T-helper 9 cell (primary cell): Measurements from ENCODE around the gene RPS6KA2.
A peak's percentile ranks its signal among the peaks of the same experiment; 100 is the strongest.
"Not testable (repeated sequence)": the region's sequence is repeated elsewhere in the genome, so short reads cannot be mapped to it uniquely, and the experiment has no call there.

Experiments used
- DNase-seq: peaks from one replicate; pipeline ENCODE4 v3.0.0-alpha.2; 2020

The RPS6KA2 gene

DNA sequence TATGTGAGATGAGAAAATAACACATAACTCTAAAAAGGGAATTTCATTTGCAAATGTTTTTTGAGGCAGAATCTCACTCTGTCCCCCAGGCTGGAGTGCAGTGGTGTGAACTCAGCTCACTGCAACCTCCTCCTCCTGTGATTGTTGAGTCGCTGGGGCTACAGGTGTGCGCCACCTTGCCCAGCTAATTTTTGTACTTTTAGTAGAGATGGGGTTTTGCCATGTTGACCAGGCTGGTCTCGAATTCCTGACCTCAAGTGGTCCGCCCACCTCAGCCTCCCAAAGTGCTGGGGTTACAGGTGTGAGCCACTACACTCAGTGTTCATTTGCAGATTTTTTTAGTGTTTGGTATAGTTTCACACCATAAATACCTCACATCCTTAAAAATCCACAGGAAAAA, 7.5 kb upstream of the RPS6KA2 start:
- DNase-seq: not testable (repeated sequence)

DNA sequence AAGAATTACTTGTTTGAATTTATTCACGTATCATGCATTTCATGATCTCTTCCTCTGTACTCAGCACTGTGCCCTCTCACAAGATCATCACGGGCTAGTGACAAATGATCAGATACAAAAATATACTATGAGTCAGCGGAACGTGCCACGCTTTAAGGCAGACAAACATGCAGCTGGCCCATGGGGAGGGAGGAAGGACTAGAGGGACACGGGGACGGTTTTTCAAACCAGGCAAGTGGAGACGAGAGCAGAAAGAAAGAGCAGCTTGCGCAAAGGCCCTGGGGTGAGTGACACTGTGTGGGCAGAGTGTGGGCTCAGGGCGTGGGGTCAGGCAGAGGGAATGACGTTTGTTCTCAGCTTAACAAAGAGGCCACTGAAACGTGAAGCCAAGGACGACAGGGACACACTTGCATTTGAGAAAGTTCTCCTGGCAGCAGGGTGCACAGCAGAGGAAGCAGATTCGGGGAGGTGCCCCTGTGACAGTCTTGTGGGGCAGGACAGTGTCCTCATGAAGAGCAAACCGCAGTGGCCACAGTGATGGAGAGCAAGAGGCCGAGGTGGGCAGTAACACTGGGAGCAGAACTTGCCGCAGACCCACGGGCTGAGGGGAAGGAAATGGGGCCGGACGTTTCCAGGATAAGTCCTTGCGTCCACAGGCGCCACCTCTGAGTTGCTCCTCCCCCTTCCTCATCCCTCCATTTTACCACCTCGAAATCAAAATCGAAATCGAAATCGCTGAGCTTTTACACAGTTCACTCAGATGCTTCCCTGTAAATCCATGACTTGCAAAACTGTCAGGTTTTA, 6.9 kb upstream of the RPS6KA2 start:
- no peak for DNase-seq

DNA sequence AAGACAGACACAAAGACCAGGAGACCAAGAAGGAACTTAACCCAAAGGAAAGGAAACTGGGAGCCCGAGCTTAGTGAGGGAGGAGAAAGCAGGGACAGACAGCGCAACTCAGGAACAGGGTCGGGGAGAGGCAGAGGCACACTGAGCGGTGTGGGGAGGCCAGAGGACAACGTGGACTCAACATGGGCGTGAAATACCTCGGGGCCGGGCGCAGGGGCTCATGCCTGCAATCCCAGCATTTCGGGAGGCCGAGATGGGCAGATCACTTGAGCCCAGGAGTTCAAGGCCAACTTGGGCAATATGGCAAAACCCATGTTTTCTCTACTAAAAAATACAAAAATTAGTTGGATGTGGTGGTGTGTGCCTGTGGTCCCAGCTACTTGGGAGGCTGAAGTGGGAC, 5.7 kb upstream of the RPS6KA2 start:
- no peak for DNase-seq

DNA sequence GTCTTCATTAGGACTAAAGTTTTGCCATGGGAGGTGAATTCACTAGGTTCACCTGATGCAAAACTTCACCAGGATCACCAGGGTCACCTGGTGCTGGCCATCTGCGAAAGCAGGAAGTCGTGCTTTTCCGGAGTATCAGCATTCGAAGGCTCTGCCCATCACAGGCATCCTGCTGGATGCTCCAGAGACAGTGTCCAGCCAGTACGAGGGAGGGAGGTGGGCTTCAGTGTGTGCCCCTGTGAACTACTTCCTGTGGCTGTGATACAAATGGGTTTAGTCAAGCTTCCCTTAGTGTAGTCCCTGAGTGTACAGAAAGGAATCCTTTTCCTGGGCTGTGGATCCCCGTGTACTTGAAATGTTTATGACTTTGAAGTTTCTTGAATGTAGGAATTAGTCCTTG, 3.4 kb upstream of the RPS6KA2 start:
- DNase-seq: no peak

DNA sequence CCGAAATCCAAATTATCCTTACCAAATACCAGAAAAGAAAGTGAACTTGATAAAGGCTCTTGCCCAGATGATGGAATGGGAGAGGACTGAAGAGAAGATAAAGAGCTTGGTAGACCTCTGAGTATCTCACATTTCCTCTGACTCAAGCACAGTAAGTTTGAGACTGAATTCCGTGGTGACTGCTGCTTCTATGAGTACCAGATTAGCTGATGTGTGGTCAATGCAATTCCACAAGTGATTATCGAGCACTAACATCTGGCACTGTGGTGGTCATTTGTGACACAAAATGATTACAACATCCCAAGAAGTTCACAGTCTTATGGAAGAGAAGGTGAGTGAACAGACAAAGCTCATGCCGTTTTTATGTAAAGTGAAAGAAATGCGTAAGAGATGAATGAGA, 2.6 kb upstream of the RPS6KA2 start:
- DNase-seq: no peak

DNA sequence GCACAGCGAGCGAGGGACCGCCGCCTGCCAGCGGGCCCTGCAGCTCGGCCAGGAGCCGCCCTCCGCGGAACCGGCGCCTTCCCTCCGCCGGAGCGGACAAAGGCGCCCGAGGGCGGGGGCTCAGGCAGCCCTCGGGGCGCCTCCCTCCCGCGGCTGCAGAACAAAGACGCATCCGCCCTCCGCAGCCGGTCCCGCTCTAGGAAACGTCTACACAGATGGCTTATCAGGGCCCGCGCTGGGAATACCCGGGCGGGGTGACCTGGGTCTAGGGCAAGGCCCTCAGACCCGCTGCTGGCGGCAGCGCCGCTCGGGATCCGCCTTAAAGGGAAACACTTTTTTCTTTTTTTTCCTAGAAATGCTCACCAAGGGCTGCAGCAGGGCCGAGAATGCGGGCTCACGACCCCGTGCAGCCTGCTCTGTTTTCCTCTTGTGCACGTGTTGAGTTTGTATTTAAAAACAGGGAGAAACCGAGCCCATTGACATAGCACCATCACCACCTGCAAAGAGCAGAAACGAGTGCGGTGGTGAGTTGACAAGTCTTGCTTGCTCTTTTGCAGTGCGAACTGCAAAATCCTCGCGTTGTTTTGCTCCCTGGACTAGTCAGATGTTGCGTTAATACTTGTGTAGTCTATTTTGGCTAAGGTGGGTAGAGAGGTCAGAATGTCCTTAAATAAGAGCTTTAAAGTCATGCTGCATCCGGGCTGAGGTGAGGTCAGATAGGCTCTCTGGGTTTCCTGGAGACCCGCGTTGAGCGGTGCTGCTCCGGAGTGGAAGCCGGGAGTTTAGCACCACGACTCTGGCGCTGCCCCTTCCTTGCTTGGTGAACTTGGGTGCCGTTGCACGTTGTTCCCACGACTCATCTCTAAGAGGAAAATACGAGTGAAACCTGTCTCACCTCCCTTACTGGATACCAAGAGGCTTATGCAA, 1.1 kb upstream of the RPS6KA2 start:
- DNase-seq: peak; percentile 58

DNA sequence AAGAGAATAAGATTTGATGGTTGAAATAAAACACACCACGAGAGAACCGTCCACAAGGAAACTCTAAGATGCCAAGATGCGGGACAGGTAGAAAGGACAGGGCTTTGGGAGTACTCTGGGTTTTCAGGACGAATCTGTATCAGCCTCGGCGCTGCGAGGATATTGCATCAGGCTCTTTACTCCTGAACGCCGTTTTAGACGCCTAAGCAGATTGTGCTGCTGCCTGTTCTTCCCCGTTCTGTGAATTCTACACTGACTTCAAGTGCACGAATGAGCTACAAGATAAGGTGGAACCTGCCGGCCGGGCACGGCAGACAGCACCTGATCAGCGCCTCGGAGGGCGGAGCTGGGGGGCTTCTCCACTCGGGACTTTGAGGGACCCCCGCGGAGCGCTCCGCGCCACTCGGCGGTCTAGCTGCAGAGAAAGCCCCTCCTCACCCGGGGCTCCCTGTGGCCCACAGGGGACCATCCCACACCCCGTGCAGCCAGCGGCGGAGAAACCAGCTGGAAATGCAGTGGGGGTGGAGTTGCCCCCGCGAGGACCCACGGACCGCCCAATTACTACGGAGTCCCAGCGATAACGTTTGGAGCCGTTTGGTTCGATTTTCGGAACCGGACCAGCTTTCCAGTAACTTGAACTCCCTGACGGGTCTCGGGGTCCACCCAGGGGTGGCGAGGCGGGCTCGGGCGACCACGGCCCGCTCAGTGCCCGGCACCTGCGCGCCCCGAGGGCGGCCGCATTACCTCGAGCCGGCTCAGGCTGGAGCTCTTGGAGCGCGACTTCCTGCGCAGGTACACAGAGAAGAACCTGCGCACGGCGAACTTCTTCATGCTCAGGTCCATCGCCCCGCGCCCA, 646 bp downstream of the RPS6KA2 start:
- DNase-seq: no peak

DNA sequence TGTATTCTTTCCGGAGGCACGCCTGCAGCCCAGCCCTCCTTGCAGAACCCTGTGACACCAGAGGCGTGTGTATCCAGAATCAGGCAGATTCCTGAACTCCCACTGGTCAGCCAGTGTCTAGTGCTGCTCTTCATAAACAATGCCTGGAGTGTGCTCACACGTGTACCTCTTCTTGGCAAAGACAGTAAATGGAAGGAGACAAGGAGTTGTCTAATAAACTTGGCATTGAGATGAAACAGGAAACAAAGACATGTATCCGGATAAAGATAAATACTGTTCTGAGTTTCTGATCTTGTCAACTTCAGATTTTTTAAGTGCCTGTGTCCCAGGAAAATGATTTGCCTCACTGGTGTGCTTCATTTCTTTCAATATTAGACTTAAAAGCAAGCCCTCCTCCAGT, 1.7 kb downstream of the RPS6KA2 start:
- no peak for DNase-seq

DNA sequence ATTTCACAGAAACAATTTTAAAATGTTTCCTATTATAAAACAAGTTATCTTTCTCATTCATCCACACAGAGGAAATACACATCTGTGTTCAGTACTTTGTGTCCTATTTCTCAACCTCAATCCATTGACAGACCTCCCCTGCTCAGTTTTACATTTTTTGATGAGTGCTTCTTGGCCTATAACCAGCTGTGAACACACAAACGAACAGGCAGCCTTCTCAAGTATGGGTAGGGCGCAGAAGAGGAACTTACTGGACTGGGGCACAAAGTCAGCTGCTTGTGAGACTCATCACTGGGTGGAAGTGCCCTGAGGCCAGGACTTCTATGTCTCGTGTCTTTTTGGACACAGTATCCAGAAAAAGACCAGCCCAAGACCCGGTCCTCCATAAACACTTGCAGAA, 2.8 kb downstream of the RPS6KA2 start:
- no peak for DNase-seq

DNA sequence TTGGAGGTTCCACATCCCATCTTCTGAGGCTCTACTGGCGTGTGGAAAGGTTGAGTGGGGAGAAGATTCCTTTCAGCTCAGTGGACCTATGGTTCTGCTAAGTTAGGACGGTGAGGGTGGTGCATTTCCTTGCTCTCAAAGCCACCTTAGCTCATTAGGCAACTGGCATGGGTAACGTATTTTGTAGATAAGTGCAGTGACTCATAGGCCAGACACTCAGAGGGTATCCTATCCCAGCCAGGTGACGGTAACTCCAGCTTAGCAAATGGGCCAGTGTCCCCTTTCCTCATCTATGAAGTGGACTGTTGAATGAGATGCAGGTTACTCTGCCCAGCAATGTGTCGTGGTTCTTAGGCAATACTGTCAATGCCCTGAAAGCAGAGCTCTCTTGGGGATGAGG, 3.7 kb downstream of the RPS6KA2 start:
- DNase-seq: no peak

DNA sequence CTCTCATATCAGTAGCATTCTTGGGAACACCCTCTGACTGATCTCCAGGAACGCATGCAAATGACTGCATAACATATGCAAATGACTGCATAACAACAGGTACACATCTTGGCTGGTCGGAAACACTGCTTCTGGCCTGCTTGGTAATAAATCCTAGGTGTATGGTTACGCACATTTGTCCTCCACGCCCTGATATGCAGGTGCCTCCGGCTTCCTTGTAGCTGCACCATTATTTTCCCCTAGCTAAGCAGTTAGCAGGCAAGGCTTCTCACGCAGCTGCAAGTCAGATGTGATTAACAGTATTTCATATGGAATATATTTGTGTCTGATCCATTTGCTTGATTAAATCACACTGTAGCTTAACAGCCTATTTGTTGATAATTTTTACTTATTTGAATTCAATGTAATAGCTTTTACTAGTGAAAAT, 5.9 kb downstream of the RPS6KA2 start:
- no peak for DNase-seq

DNA sequence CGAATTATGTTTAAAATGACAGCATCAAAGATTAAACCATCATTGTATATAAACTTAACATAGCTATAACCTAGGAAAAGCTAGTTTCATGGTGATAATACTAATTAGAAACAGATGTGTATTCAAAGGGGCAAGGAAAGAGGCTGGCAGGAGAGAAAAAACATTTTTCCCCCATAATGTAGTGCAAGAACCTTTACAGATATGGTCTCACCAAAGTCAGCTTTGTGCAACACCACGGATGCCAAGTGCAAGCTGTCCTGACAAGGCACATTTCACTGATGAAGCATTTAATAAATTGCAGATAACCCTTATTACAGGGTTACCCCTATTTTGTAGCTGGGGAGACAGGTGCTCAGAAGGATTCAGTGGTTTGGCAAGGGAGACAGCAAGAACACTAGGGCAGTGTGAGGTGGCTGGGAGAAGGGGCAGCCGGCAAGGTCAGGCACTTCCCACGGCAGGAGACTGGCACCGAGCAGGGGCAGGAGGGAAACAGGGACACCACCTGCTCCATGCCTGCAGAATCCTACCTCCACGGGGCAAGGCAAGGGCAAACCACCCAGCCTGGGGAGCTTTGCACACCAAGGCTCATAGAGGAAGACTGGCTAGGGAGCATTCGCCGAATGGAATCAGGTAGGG, 6.5 kb downstream of the RPS6KA2 start:
- no peak for DNase-seq

DNA sequence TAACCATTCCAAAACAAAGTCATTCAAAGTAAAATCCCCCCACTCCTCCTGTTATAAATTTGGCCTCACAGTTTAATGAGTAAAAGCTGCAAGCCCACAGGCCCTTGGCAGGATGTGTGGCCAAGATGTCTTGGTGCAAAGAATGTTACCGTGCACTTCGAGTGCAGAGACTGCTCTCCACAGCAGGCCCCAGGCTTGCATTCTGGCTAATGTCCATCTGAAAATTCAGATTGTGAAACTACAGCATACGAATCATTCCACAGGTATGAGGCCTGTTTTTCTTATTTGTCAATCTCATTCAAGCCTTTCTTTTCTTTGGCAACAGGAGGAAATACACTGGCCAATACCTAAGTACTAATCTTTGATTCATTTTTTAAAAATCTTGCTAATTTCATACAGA, 7.1 kb downstream of the RPS6KA2 start:
- DNase-seq: no peak

DNA sequence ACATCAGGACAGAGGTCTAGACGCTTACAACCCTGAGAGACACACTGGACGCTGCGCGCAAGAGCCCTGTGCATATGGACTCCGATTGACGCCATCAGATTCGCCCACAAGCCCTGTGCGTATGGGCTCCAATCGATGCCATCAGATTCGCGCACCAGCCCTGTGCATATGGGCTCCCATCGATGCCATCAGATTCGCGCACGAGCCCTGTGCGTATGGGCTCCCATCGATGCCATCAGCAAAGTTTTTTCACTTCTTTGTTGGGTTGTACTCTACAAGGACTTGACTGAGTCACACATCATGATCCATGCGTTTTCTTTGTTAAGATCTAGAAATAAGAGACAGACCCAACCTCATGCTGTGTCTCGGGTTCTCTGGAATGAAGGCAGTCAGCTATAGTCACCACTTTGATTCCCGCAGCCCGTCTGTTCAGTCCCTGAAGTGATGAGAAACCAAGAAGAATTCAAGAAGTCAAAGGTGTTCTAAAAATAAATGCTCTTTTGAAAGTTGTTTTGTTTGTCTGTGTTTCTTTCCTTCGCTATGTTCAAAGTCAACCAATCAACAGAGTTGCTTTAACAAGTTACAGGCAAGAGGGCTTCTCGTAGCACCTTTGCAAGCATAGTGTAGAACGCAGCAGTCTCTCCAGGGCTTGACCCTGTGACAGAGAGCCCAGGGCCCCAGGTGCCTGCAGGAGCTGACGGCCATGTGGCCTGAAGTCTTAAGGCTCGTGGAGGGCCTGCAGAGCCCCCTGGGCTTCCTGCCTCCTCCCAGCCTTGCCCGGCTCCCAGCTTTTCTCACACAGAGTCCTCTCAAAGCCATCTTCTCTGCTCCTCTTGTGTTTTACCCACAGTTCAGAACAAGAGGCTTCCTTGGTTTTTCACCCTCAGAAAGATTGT, 7.9 kb downstream of the RPS6KA2 start:
- DNase-seq: no peak

DNA sequence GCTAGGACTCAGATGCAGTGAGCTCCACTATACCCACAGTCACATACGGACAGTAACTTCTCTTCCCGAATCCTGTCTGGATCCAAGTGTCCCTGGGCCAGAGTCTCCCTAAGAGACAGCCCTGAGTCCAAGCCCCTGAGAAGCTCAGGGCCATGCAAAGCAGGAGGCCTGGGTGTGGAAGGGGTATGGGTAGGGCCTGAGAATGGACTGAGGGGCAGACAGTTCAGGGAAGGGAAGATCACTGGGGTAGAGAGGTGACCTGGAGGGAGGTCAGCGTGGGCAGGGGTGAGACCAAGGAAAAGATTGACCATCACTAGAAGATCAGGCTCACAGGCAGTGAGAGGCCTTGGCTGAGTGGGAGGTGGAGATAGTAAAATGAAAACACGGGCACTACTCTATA, 8.8 kb downstream of the RPS6KA2 start:
- no peak for DNase-seq

DNA sequence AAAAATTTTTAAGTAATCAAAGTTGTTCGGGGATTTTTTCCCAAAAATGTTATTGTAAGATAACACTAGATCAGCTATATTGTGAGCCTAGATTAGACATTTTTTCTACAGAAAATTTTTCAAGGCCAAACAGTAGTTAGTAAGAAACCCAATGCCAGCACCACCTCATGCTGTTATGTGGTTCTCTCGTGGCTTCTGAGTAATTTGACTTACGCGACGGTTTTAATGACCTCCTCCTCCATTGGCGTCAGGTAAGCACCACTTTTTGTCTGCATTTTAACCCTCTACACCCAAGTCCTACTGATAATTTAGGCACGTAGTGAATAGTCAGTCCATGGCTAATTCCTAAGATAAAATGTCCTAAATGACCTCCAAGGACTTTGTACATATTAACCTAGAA, 9.7 kb downstream of the RPS6KA2 start:
- no peak for DNase-seq

DNA sequence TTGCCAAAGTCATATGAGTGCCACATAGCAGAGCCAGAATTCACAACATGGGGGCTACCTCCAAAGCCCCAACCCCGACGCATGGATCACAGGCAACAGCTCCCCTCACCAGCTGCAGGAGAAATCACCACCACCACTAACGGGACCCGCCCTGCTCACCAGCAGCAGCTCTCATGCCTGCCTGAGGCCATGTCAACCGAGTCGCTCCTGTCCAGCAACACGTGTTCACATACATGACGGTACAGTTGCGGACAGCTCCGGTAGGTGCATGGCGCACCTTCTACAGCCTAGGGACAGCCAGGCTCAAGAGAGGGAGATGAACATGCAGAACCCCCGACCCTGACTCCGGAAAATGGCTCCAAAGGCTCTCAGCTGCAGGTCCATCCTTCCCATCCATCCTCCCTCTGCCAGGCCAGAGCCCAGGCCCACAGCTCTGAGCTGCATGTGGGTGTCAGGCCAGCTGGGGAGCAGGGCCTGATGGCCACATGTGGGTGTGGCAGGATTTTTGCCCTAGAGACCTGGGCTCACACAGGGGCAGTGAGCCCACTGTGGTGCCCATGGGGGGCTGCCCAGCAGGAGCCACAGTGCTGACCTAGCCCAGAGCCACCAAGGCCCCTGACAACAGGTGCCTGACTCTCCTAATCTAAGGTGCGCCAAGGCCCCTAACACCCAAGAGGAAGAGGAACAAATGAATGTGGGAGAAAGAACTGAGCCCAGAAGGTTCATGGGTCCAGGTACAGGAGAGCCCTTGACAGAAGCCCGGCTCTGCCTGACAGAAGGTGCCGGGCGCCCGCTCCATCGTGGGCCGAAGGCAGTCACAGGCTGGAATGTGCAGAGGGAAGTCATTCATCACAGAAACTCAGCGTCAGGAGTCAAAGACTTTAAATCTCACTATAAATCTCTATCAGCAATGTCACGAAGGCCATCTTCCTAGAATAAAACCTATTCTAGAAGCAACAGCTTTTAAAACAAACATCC, 10.5 kb downstream of the RPS6KA2 start:
- no peak for DNase-seq

DNA sequence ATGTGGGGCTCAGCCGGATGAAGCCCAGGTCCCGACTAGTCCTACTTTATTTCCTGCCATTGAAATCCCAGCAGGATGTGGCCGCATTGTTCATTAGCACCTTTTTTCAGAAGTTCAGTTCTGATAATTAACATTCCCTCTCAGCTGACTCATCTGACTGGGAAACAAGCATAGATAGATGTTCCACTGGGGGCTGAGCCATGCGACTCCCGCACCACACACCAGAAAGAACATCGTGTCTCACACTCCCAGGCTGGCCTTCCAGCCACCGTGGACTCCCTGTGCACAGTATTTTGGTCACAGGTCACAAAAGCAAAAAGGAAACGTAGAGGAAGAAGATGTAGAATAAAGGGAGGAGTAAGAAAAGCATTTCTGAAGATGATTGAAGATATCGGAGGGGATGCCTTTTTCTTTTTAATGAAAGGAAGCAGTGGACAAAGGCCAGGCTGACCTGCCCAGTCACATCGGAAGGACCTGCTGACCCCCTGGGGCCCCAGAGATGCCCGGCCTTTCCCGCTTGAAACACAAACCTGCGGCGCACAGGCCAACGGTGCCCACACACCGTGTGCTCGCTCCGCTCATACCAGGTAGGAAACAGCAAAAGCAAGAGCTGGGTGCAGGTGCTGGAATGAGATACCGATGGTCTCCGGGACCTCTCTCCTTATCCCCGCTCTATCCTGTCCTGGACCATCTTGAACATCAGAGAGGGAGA, 11.8 kb downstream of the RPS6KA2 start:
- no peak for DNase-seq

DNA sequence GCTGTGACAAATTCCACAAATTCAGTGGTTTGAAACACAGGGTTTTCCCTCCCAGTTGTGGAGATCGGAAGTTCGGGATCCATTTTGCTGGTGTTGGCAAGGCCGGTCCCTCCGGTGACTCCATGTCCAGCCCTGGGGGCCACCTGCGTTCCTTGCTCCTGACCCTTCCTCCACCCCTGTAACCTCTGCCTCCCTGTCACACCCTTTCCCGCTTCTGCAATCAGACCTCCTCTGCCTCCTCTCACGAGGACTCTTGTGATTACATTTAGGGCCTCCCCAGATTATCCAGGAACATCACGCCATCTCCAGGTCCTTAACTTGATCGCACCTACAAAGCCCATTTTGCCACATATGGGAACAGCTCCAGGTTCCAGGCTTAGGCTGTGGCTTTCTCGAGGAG, 12.5 kb downstream of the RPS6KA2 start:
- no peak for DNase-seq

DNA sequence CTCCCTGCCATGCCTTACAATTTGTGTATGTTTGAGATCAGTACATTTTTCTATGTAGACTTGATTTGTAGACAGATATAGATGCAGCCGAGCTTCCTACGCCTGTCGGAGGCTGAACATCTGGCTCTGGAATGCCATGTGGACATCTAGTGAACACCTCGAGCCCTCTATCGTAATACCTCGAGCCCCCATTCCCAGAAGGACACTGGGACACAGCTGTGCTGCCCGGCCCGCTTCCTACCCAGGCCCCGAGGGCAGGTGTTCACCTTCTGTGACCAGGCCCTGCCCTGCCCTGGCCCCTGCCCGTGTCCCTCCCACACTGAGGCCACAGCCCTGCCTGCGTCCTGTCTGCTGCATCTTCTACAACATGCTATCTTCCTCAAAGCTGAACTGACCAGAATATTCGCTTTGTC, 12.9 kb downstream of the RPS6KA2 start:
- no peak for DNase-seq
